ENCODE measurements around the gene ITPR2.

ITPR2 gene

DNA sequence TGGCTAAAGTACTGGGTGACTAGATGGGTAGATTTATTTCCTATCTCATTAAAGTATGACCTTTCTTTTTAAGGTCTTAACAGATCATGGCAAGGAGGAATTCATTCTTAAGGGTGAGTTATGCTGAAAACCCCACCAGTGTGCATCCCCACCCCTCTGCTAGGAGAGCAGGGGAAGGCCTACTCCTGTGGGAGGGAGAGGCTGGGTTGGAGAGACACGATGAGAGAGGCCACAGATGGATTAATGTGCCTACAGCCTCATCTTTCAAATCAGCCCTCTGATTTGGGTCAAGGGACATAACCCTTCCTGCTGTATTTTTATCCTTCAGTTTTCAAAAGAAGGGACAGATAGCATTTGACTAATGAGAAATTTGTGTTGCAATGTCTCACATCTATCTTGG is 452.1 kb downstream of the ITPR2 start:
- H4K20me1 ChIP-seq (ENCODE audit: insufficient read depth, low read length, poor library complexity, severe bottlenecking) = no peaks in the 10 kb centered on the region
- no peaks in the 10 kb centered on the region for H3K4me1 ChIP-seq (ENCODE audit: insufficient read depth, low read length, poor library complexity, severe bottlenecking)
- no peaks in the 10 kb centered on the region for H3F3A ChIP-seq (ENCODE audit: low read depth)
- no peak overlapping the region for H3K9ac ChIP-seq (ENCODE audit: low read depth, low read length, poor library complexity, severe bottlenecking)
- H3K9me2 ChIP-seq (replicated peaks; ENCODE audit: low read depth, low read length) = no peaks in the 10 kb centered on the region
- H3K4me3 ChIP-seq (ENCODE audit: low read length, poor library complexity, severe bottlenecking) = no peak overlapping the region
- H3K79me2 ChIP-seq (ENCODE audit: insufficient read depth, low read length) = no peaks in the 10 kb centered on the region
- TF ChIP-seq, protein P1, sequence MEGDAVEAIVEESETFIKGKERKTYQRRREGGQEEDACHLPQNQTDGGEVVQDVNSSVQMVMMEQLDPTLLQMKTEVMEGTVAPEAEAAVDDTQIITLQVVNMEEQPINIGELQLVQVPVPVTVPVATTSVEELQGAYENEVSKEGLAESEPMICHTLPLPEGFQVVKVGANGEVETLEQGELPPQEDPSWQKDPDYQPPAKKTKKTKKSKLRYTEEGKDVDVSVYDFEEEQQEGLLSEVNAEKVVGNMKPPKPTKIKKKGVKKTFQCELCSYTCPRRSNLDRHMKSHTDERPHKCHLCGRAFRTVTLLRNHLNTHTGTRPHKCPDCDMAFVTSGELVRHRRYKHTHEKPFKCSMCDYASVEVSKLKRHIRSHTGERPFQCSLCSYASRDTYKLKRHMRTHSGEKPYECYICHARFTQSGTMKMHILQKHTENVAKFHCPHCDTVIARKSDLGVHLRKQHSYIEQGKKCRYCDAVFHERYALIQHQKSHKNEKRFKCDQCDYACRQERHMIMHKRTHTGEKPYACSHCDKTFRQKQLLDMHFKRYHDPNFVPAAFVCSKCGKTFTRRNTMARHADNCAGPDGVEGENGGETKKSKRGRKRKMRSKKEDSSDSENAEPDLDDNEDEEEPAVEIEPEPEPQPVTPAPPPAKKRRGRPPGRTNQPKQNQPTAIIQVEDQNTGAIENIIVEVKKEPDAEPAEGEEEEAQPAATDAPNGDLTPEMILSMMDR (conservative IDR thresholded peaks at IDR 0.05; ENCODE audit: low read length) = no peak
- TF ChIP-seq EZH2phosphoT487 (IDR thresholded peaks at IDR 0.05; ENCODE audit: borderline replicate concordance) = no peak
- H3K4me2 ChIP-seq (ENCODE audit: low read depth, low read length, poor library complexity, severe bottlenecking) = no peak overlapping the region
- H3K27me3 ChIP-seq (ENCODE audit: insufficient read depth, low read length, poor library complexity, severe bottlenecking) = no peaks in the 10 kb centered on the region
- no peaks in the 10 kb centered on the region for H3K9me3 ChIP-seq (ENCODE audit: insufficient read depth, low read depth, low read length)
- H2AFZ ChIP-seq (ENCODE audit: low read length) = no peak overlapping the region
- H3K36me3 ChIP-seq (ENCODE audit: insufficient read depth, low read length) = no peaks in the 10 kb centered on the region

DNA sequence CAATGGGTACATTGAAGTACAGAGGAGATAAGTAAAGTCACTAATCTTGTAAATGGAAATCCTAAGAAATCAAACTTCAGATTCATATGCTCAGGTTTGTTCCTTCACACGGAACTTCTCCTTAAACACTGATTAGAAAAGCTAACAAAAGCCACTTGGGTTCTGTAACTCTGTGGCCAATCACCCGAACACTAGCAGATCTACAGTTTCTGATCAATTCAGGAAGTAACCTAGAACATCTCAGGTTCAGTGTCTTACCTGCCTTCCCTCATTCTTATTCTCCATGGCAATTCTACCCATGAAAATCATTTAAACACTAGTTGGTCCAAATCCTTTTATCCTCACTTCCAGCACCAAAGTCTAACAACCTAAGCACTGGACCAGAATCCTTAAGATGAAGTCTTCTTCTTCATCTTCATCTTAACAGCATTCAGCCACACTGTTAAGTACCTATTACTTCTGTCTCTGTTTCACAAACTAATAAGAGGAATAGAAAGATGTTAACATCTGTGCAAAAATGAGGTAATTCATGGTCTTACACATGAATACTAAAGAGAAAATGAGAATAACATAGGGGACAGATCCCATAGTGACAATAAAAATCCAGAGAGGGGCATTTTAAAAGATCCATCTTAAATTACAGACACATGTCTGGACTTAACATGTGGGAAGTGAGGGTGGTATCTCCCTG is 453.1 kb downstream of the ITPR2 start:
- H3K9me2 ChIP-seq (replicated peaks; ENCODE audit: low read depth, low read length) = no peaks in the 10 kb centered on the region
- no peaks in the 10 kb centered on the region for H3F3A ChIP-seq (ENCODE audit: low read depth)
- H3K9ac ChIP-seq (ENCODE audit: low read depth, low read length, poor library complexity, severe bottlenecking) = no peak overlapping the region
- H3K79me2 ChIP-seq (ENCODE audit: insufficient read depth, low read length) = no peaks in the 10 kb centered on the region
- H3K4me1 ChIP-seq (ENCODE audit: insufficient read depth, low read length, poor library complexity, severe bottlenecking) = no peaks in the 10 kb centered on the region
- no peak overlapping the region for H3K4me2 ChIP-seq (ENCODE audit: low read depth, low read length, poor library complexity, severe bottlenecking)
- TF ChIP-seq, protein P1 (conservative IDR thresholded peaks at IDR 0.05; ENCODE audit: low read length) = no peak
- no peak for TF ChIP-seq EZH2phosphoT487 (IDR thresholded peaks at IDR 0.05; ENCODE audit: borderline replicate concordance)
- no peak overlapping the region for H2AFZ ChIP-seq (ENCODE audit: low read length)
- H3K9me3 ChIP-seq (ENCODE audit: insufficient read depth, low read depth, low read length) = no peaks in the 10 kb centered on the region
- H3K27me3 ChIP-seq (ENCODE audit: insufficient read depth, low read length, poor library complexity, severe bottlenecking) = no peaks in the 10 kb centered on the region
- H3K4me3 ChIP-seq (ENCODE audit: low read length, poor library complexity, severe bottlenecking) = no peak overlapping the region
- no peaks in the 10 kb centered on the region for H3K36me3 ChIP-seq (ENCODE audit: insufficient read depth, low read length)
- H4K20me1 ChIP-seq (ENCODE audit: insufficient read depth, low read length, poor library complexity, severe bottlenecking) = no peaks in the 10 kb centered on the region

DNA sequence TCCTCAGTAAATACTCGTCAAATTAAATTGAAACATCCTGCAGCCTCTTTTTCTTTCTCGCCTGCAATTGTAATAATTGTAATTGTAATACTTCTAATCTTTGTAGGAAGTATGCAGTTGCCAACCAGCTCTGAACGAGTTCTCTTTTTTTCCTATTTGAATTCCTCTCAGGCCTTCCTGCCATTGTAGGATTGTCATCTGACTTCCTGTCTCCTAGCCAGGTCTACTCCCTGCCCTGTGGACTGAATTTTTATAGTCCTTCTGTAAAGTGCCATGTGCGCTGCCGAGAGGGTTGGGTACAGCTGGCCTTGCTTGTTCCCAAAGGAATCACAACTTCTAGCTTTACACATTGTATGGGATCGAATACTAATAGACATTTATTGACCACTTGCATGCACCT is 454.3 kb downstream of the ITPR2 start:
- H3K4me3 ChIP-seq (ENCODE audit: low read length, poor library complexity, severe bottlenecking) = no peak overlapping the region
- no peaks in the 10 kb centered on the region for H3K4me1 ChIP-seq (ENCODE audit: insufficient read depth, low read length, poor library complexity, severe bottlenecking)
- no peak overlapping the region for H2AFZ ChIP-seq (ENCODE audit: low read length)
- no peaks in the 10 kb centered on the region for H3F3A ChIP-seq (ENCODE audit: low read depth)
- no peaks in the 10 kb centered on the region for H4K20me1 ChIP-seq (ENCODE audit: insufficient read depth, low read length, poor library complexity, severe bottlenecking)
- H3K9me3 ChIP-seq (ENCODE audit: insufficient read depth, low read depth, low read length) = no peaks in the 10 kb centered on the region
- no peaks in the 10 kb centered on the region for H3K9me2 ChIP-seq (replicated peaks; ENCODE audit: low read depth, low read length)
- no peaks in the 10 kb centered on the region for H3K36me3 ChIP-seq (ENCODE audit: insufficient read depth, low read length)
- no peak overlapping the region for H3K4me2 ChIP-seq (ENCODE audit: low read depth, low read length, poor library complexity, severe bottlenecking)
- H3K27me3 ChIP-seq (ENCODE audit: insufficient read depth, low read length, poor library complexity, severe bottlenecking) = no peaks in the 10 kb centered on the region
- TF ChIP-seq EZH2phosphoT487 (IDR thresholded peaks at IDR 0.05; ENCODE audit: borderline replicate concordance) = no peak
- TF ChIP-seq, protein P1 (conservative IDR thresholded peaks at IDR 0.05; ENCODE audit: low read length) = no peak
- H3K9ac ChIP-seq (ENCODE audit: low read depth, low read length, poor library complexity, severe bottlenecking) = no peak overlapping the region
- no peaks in the 10 kb centered on the region for H3K79me2 ChIP-seq (ENCODE audit: insufficient read depth, low read length)

Data from Loucy (cell line).